ENCODE results near the gene COLGALT1. TPM values are rescaled to one million over a fixed set of nuclear protein-coding genes. Genes with fewer than 3 reads are reported as not detected.
"Not testable (repeated sequence)": the region's sequence is repeated elsewhere in the genome, so short reads cannot be mapped to it uniquely, and the experiment has no call there.

The COLGALT1 gene
- total RNA-seq, 1 donor from 2014 or later: 140 TPM

GRCh38 chr19:17590866-17591265 lies 35.4 kb downstream of the COLGALT1 start:
- no peak overlapping the region for H3K27ac Mint-ChIP-seq (ENCODE audit: unreplicated experiment)
- no peaks in the 10 kb centered on the region for H3K4me1 Mint-ChIP-seq (ENCODE audit: low read depth)
- no peak overlapping the region for H3K4me3 Mint-ChIP-seq (ENCODE audit: unreplicated experiment)
- peaks cover 13% of the 10 kb centered on the region for H3K27me3 Mint-ChIP-seq (ENCODE audit: low read depth)
- no peaks in the 10 kb centered on the region for H3K36me3 Mint-ChIP-seq (ENCODE audit: low read depth)
- TF ChIP-seq CTCF (IDR thresholded peaks at IDR 0.05): no peak
- H3K9me3 Mint-ChIP-seq (ENCODE audit: low read depth): no peaks in the 10 kb centered on the region
- no peak for DNase-seq (ENCODE audit: low spot score)

- H3K27me3 Mint-ChIP-seq (ENCODE audit: low read depth): peaks cover 13% of the 10 kb centered on the region
- not testable (repeated sequence) for H3K4me3 Mint-ChIP-seq (ENCODE audit: unreplicated experiment); H3K36me3 Mint-ChIP-seq (ENCODE audit: low read depth); H3K9me3 Mint-ChIP-seq (ENCODE audit: low read depth); H3K27ac Mint-ChIP-seq (ENCODE audit: unreplicated experiment); H3K4me1 Mint-ChIP-seq (ENCODE audit: low read depth); DNase-seq (ENCODE audit: low spot score)
Observed at GRCh38 chr19:17594296-17594695, 38.8 kb downstream of the COLGALT1 start.

GRCh38 chr19:17598063-17598462 lies 42.6 kb downstream of the COLGALT1 start:
- not testable (repeated sequence) for DNase-seq (ENCODE audit: low spot score); H3K4me3 Mint-ChIP-seq (ENCODE audit: unreplicated experiment); H3K27ac Mint-ChIP-seq (ENCODE audit: unreplicated experiment); H3K9me3 Mint-ChIP-seq (ENCODE audit: low read depth); H3K36me3 Mint-ChIP-seq (ENCODE audit: low read depth); H3K4me1 Mint-ChIP-seq (ENCODE audit: low read depth)
- peaks cover 19% of the 10 kb centered on the region for H3K27me3 Mint-ChIP-seq (ENCODE audit: low read depth)

- no peaks in the 10 kb centered on the region for H3K9me3 Mint-ChIP-seq (ENCODE audit: low read depth)
- no peak for TF ChIP-seq CTCF (IDR thresholded peaks at IDR 0.05)
- peaks cover 24% of the 10 kb centered on the region for H3K27me3 Mint-ChIP-seq (ENCODE audit: low read depth)
- no peak for DNase-seq (ENCODE audit: low spot score)
- H3K27ac Mint-ChIP-seq (ENCODE audit: unreplicated experiment): no peak overlapping the region
- H3K36me3 Mint-ChIP-seq (ENCODE audit: low read depth): no peaks in the 10 kb centered on the region
- no peak overlapping the region for H3K4me3 Mint-ChIP-seq (ENCODE audit: unreplicated experiment)
- H3K4me1 Mint-ChIP-seq (ENCODE audit: low read depth): no peaks in the 10 kb centered on the region
Observed at GRCh38 chr19:17598953-17599352, 43.5 kb downstream of the COLGALT1 start.

GRCh38 chr19:17599780-17600179 lies 44.3 kb downstream of the COLGALT1 start:
- Mint-ChIP-seq H3K27ac (ENCODE audit: unreplicated experiment) (no peak overlapping the region), H3K27me3 (ENCODE audit: low read depth) (peaks cover 24% of the 10 kb centered on the region), H3K4me3 (ENCODE audit: unreplicated experiment) (no peak overlapping the region), H3K36me3 (ENCODE audit: low read depth) (no peaks in the 10 kb centered on the region), H3K4me1 (ENCODE audit: low read depth) (no peaks in the 10 kb centered on the region), H3K9me3 (ENCODE audit: low read depth) (no peaks in the 10 kb centered on the region)
- DNase-seq (ENCODE audit: low spot score): no peak
- TF ChIP-seq CTCF (IDR thresholded peaks at IDR 0.05): no peak

- Mint-ChIP-seq H3K27ac (ENCODE audit: unreplicated experiment) (no peak overlapping the region), H3K36me3 (ENCODE audit: low read depth) (no peaks in the 10 kb centered on the region), H3K27me3 (ENCODE audit: low read depth) (peaks cover 24% of the 10 kb centered on the region), H3K4me3 (ENCODE audit: unreplicated experiment) (no peak overlapping the region), H3K4me1 (ENCODE audit: low read depth) (peaks cover 4% of the 10 kb centered on the region), H3K9me3 (ENCODE audit: low read depth) (no peaks in the 10 kb centered on the region)
- TF ChIP-seq CTCF (IDR thresholded peaks at IDR 0.05): no peak
- no peak for DNase-seq (ENCODE audit: low spot score)
Observed at GRCh38 chr19:17601683-17602082, 46.2 kb downstream of the COLGALT1 start.

Data from chondrocyte (in vitro differentiated cells).